GM23338 (cell line): ENCODE measurements around the gene SLC16A12. TPM values are rescaled to one million over a fixed set of nuclear protein-coding genes. Genes with fewer than 3 reads are reported as not detected.

Experiments used
- ATAC-seq: fragments of 200-7000 bp; cut with Tn5 transposase; 3 replicates; pipeline ENCODE4 v1.9.1; 2020
- DNase-seq: peaks from one replicate; pipeline ENCODE4 v3.0.0-alpha.2; 2015; ENCODE audit warnings: low spot score
- H2AFZ ChIP-seq: fragments of 200-600 bp; sonication (generic); 2 replicates; pipeline ENCODE4 v1.8.0; 2016; ENCODE audit warnings: antibody characterized with exemption, mild to moderate bottlenecking, moderate library complexity
- H3F3A ChIP-seq: fragments of 200-600 bp; sonication (generic); replicated peaks from 2 replicates; pipeline ENCODE4 v1.8.0; 2017; ENCODE audit warnings: antibody characterized with exemption, mixed run types, low read depth
- H3K27ac ChIP-seq: fragments of 200-600 bp; sonication (generic); 2 replicates; pipeline ENCODE4 v1.6.1; 2016; ENCODE audit warnings: low read depth
- H3K27me3 ChIP-seq: fragments of 200-600 bp; sonication (generic); 2 replicates; pipeline ENCODE4 v1.8.0; 2016; ENCODE audit warnings: mild to moderate bottlenecking, mixed run types, moderate library complexity; ENCODE audit not compliant: insufficient read depth
- H3K36me3 ChIP-seq: fragments of 200-600 bp; sonication (generic); 2 replicates; pipeline ENCODE4 v1.8.0; 2016; ENCODE audit warnings: mild to moderate bottlenecking; ENCODE audit not compliant: insufficient read depth
- H3K4me1 ChIP-seq: fragments of 200-600 bp; sonication (generic); 2 replicates; pipeline ENCODE4 v1.8.0; 2016; ENCODE audit warnings: mild to moderate bottlenecking, moderate library complexity; ENCODE audit not compliant: insufficient read depth
- H3K4me2 ChIP-seq: fragments of 200-600 bp; sonication (generic); 2 replicates; pipeline ENCODE4 v1.7.1; 2017; ENCODE audit warnings: mixed run types
- H3K4me3 ChIP-seq: fragments of 200-600 bp; sonication (generic); 2 replicates; pipeline ENCODE4 v1.6.1; 2016; ENCODE audit warnings: mixed run types
- H3K79me2 ChIP-seq: fragments of 200-600 bp; sonication (generic); replicated peaks from 2 replicates; pipeline ENCODE4 v1.8.0; 2017; ENCODE audit warnings: mild to moderate bottlenecking; ENCODE audit not compliant: insufficient read depth
- H3K9me2 ChIP-seq: fragments of 200-600 bp; sonication (generic); 2 replicates; pipeline ENCODE4 v1.8.0; 2017; ENCODE audit not compliant: insufficient read depth
- H4K20me1 ChIP-seq: fragments of 200-600 bp; sonication (generic); replicated peaks from 2 replicates; pipeline ENCODE4 v1.8.0; 2017; ENCODE audit warnings: mild to moderate bottlenecking; ENCODE audit not compliant: insufficient read depth
- H3K27ac Mint-ChIP-seq: 2 replicates; pipeline ENCODE4 v1.8.0; 2020; ENCODE audit warnings: inconsistent platforms, mild to moderate bottlenecking, moderate library complexity, mixed read lengths
- H3K27me3 Mint-ChIP-seq: 3 replicates; pipeline ENCODE4 v1.8.0; 2022; ENCODE audit warnings: low read depth, mild to moderate bottlenecking, moderate library complexity, mixed read lengths, inconsistent platforms; ENCODE audit not compliant: insufficient read depth, poor library complexity
- H3K36me3 Mint-ChIP-seq: 3 replicates; pipeline ENCODE4 v1.8.0; 2021; ENCODE audit warnings: low read depth, mild to moderate bottlenecking, inconsistent platforms, moderate library complexity, mixed read lengths
- H3K4me1 Mint-ChIP-seq: 3 replicates; pipeline ENCODE4 v1.8.0; 2020; ENCODE audit warnings: mild to moderate bottlenecking, inconsistent platforms, mixed read lengths
- H3K4me3 Mint-ChIP-seq: 3 replicates; pipeline ENCODE4 v1.8.0; 2021; ENCODE audit warnings: moderate library complexity, mild to moderate bottlenecking, inconsistent platforms, mixed read lengths
- H3K9me3 Mint-ChIP-seq: 3 replicates; pipeline ENCODE4 v1.8.0; 2020; ENCODE audit warnings: moderate library complexity, mild to moderate bottlenecking, inconsistent platforms, mixed read lengths
- EZH2 ChIP-seq: fragments of 200-600 bp; sonication (generic); IDR thresholded peaks from one replicate; pipeline ENCODE4 v1.8.0; 2017; ENCODE audit warnings: antibody characterized with exemption, mild to moderate bottlenecking, low read depth; ENCODE audit not compliant: unreplicated experiment
- EZH2phosphoT487 ChIP-seq: fragments of 200-600 bp; sonication (generic); IDR thresholded peaks from one replicate; pipeline ENCODE4 v1.8.1; 2018; ENCODE audit warnings: antibody characterized with exemption; ENCODE audit not compliant: unreplicated experiment
- JUNB ChIP-seq: IDR thresholded peaks from one replicate; pipeline ENCODE4 v1.6.1; 2016; ENCODE audit warnings: antibody characterized with exemption; ENCODE audit not compliant: unreplicated experiment
- NANOG ChIP-seq: IDR thresholded peaks from 2 replicates; pipeline ENCODE4 v1.6.1; 2016; ENCODE audit warnings: antibody characterized with exemption, borderline replicate concordance
- POLR2AphosphoS5 ChIP-seq: IDR thresholded peaks from 2 replicates; pipeline ENCODE4 v1.6.1; 2016; ENCODE audit warnings: antibody characterized with exemption, low read depth
- REST ChIP-seq: IDR thresholded peaks from one replicate; pipeline ENCODE4 v1.6.1; 2018; ENCODE audit warnings: antibody characterized with exemption; ENCODE audit not compliant: unreplicated experiment
- STAT1 ChIP-seq: IDR thresholded peaks from one replicate; pipeline ENCODE4 v1.6.1; 2016; ENCODE audit warnings: antibody characterized with exemption; ENCODE audit not compliant: unreplicated experiment
- ZNF331 ChIP-seq: fragments of 250-450 bp; sonication (Bioruptor Pico); IDR thresholded peaks from 2 replicates; pipeline ENCODE4 v1.5.0; 2020; ENCODE audit warnings: low read depth, mild to moderate bottlenecking, moderate library complexity
- polyA plus RNA-seq: library from polyadenylated mRNA; unstranded; fragments of >200 nt; fragmentation: Nextera tagmentation; extraction: Ambion mirVana; gene quantifications from 2 replicates; pipeline ENCODE4 v1.2.1, GENCODE V29; 2016
- total RNA-seq: library from RNA; depleted of rRNA; stranded (reverse); fragments of >200 nt; shearing (Covaris generic); gene quantifications from 2 replicates; pipeline ENCODE4 v1.2.3, GENCODE V29; 2014

SLC16A12 gene
- total and polyA plus RNA-seq, 2 experiments from 2014 or later: 0.84 to 2.0 TPM

DNA sequence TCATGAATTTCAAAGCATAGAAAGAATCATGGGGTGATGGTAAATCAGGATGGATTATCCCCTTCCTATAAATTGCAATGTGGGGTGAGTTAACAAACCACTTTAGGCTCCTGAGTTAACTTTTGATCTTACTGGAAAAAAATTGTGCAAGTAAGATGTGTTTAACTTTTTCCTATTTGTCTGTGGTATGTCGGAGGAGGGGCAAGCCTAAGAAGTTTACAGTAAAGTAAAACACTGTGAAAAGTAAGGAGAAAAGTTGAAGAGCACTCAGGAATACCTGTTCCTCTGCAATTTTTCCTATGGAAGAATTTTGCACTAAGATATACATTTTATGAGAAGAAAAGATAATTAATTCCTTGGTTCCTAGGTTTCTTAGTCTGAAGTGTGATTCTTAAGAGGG lies 76.6 kb downstream of the SLC16A12 start:
- H3K4me1 Mint-ChIP-seq: no peaks in the 10 kb centered on the region
- H3K9me2 ChIP-seq: no peaks in the 10 kb centered on the region
- H3K9me3 Mint-ChIP-seq: no peaks in the 10 kb centered on the region
- no peaks in the 10 kb centered on the region for H3K27me3 ChIP-seq
- H3K4me3 ChIP-seq: no peak overlapping the region
- TF ChIP-seq NANOG (no peak), EZH2 (no peak), ZNF331 (CRISPR knock-in tag) (no peak), STAT1 (no peak), REST (no peak), POLR2AphosphoS5 (no peak)
- no peak overlapping the region for H3K4me2 ChIP-seq
- no peak for DNase-seq
- peaks cover 3% of the 10 kb centered on the region for H3K27me3 Mint-ChIP-seq
- H3K36me3 ChIP-seq: no peaks in the 10 kb centered on the region
- H3K27ac ChIP-seq: no peak overlapping the region
- H3F3A ChIP-seq: no peaks in the 10 kb centered on the region
- no peak for ATAC-seq
- H3K36me3 Mint-ChIP-seq: no peaks in the 10 kb centered on the region
- H3K4me3 Mint-ChIP-seq: no peak overlapping the region
- no peak overlapping the region for H2AFZ ChIP-seq
- no peak overlapping the region for H3K27ac Mint-ChIP-seq
- no peaks in the 10 kb centered on the region for H3K4me1 ChIP-seq
- H4K20me1 ChIP-seq: no peaks in the 10 kb centered on the region
- no peaks in the 10 kb centered on the region for H3K79me2 ChIP-seq

GRCh38 chr10:89458291-89458690 lies 77.1 kb downstream of the SLC16A12 start:
- Mint-ChIP-seq H3K36me3 (no peaks in the 10 kb centered on the region), H3K9me3 (no peaks in the 10 kb centered on the region), H3K27ac (no peak overlapping the region), H3K27me3 (peaks cover 3% of the 10 kb centered on the region), H3K4me1 (no peaks in the 10 kb centered on the region), H3K4me3 (no peak overlapping the region)
- DNase-seq: no peak
- H3K36me3 ChIP-seq: no peaks in the 10 kb centered on the region
- ATAC-seq: no peak
- no peaks in the 10 kb centered on the region for H3F3A ChIP-seq
- H3K4me1 ChIP-seq: no peaks in the 10 kb centered on the region
- H2AFZ ChIP-seq: no peak overlapping the region
- TF ChIP-seq ZNF331 (CRISPR knock-in tag) (no peak), NANOG (no peak), JUNB (no peak), EZH2phosphoT487 (no peak)
- no peaks in the 10 kb centered on the region for H3K27me3 ChIP-seq
- H3K9me2 ChIP-seq: no peaks in the 10 kb centered on the region
- H3K27ac ChIP-seq: no peak overlapping the region
- H3K79me2 ChIP-seq: no peaks in the 10 kb centered on the region
- no peaks in the 10 kb centered on the region for H4K20me1 ChIP-seq
- H3K4me2 ChIP-seq: no peak overlapping the region
- no peak overlapping the region for H3K4me3 ChIP-seq
